KMS-11 (cell line): ENCODE data around the gene ADGRG3.

Experiments used
- H2AFZ ChIP-seq: fragments of 200-600 bp; sonication (generic); 2 replicates; pipeline ENCODE4 v1.6.1; 2016; ENCODE audit warnings: antibody characterized with exemption, mixed run types, low read depth
- H3K27ac ChIP-seq: fragments of 200-600 bp; sonication (generic); 2 replicates; pipeline ENCODE4 v1.6.1; 2016; ENCODE audit warnings: mild to moderate bottlenecking, mixed run types
- H3K27me3 ChIP-seq: fragments of 200-600 bp; sonication (generic); 2 replicates; pipeline ENCODE4 v1.6.1; 2017; ENCODE audit warnings: mild to moderate bottlenecking, low read depth, mixed run types, moderate library complexity; ENCODE audit not compliant: insufficient read depth
- H3K36me3 ChIP-seq: fragments of 200-600 bp; sonication (generic); 2 replicates; pipeline ENCODE4 v1.6.1; 2017; ENCODE audit warnings: mild to moderate bottlenecking, mixed run types; ENCODE audit not compliant: insufficient read depth
- H3K4me1 ChIP-seq: fragments of 200-600 bp; sonication (generic); 2 replicates; pipeline ENCODE4 v1.6.1; 2016; ENCODE audit warnings: mild to moderate bottlenecking, low read depth, mixed run types; ENCODE audit not compliant: poor library complexity, severe bottlenecking
- H3K4me2 ChIP-seq: fragments of 200-600 bp; sonication (generic); 2 replicates; pipeline ENCODE4 v1.7.0; 2016; ENCODE audit warnings: mild to moderate bottlenecking, mixed run types
- H3K4me3 ChIP-seq: fragments of 200-600 bp; sonication (generic); IDR thresholded peaks from 2 replicates; pipeline ENCODE4 v1.6.1; 2017; ENCODE audit warnings: low read depth, low read length, mixed read lengths; ENCODE audit not compliant: insufficient read depth
- H3K79me2 ChIP-seq: fragments of 200-600 bp; sonication (generic); 2 replicates; pipeline ENCODE4 v1.6.1; 2016; ENCODE audit warnings: low read depth, mixed run types; ENCODE audit not compliant: insufficient read depth
- H3K9ac ChIP-seq: fragments of 200-600 bp; sonication (generic); 2 replicates; pipeline ENCODE4 v1.6.1; 2016; ENCODE audit warnings: mild to moderate bottlenecking, mixed run types
- H4K20me1 ChIP-seq: fragments of 200-600 bp; sonication (generic); 2 replicates; pipeline ENCODE4 v1.6.1; 2016; ENCODE audit warnings: mild to moderate bottlenecking, mixed run types; ENCODE audit not compliant: insufficient read depth
- TF ChIP-seq, protein P1 (sequence below): fragments of 200-600 bp; sonication (generic); conservative IDR thresholded peaks from 2 replicates; pipeline ENCODE4 v1.6.1; 2017; ENCODE audit warnings: low read depth, mild to moderate bottlenecking, antibody characterized with exemption, low read length, moderate library complexity, mixed read lengths

The ADGRG3 gene

DNA sequence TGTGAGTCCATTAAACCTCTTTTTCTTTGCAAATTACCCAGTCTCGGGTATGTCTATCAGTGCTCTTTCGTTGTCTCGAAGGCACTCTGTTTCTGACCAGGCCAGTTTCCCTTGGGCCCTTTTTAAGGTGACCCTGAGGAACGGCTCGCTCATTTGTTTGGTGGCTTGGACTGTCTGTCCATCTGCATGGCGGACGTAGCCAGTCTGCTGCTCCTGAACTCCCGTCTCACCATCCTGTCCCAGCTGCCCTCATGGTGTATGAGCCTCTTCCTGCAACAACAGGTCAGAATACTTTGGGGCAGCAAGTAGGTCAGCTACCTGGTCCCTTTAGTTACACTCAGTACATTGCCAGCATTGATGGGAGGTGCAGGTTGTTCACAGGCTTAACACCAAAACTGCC, 45.5 kb downstream of the ADGRG3 start:
- Histone ChIP-seq H4K20me1 (no peaks in the 10 kb centered on the region), H2AFZ (no peak overlapping the region), H3K27me3 (no peaks in the 10 kb centered on the region), H3K36me3 (no peaks in the 10 kb centered on the region), H3K79me2 (no peaks in the 10 kb centered on the region), H3K4me1 (no peaks in the 10 kb centered on the region), H3K27ac (no peak overlapping the region), H3K9ac (no peak overlapping the region), H3K4me2 (no peak overlapping the region), H3K4me3 (no peak overlapping the region)
- TF ChIP-seq, protein P1, sequence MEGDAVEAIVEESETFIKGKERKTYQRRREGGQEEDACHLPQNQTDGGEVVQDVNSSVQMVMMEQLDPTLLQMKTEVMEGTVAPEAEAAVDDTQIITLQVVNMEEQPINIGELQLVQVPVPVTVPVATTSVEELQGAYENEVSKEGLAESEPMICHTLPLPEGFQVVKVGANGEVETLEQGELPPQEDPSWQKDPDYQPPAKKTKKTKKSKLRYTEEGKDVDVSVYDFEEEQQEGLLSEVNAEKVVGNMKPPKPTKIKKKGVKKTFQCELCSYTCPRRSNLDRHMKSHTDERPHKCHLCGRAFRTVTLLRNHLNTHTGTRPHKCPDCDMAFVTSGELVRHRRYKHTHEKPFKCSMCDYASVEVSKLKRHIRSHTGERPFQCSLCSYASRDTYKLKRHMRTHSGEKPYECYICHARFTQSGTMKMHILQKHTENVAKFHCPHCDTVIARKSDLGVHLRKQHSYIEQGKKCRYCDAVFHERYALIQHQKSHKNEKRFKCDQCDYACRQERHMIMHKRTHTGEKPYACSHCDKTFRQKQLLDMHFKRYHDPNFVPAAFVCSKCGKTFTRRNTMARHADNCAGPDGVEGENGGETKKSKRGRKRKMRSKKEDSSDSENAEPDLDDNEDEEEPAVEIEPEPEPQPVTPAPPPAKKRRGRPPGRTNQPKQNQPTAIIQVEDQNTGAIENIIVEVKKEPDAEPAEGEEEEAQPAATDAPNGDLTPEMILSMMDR = no peak

DNA sequence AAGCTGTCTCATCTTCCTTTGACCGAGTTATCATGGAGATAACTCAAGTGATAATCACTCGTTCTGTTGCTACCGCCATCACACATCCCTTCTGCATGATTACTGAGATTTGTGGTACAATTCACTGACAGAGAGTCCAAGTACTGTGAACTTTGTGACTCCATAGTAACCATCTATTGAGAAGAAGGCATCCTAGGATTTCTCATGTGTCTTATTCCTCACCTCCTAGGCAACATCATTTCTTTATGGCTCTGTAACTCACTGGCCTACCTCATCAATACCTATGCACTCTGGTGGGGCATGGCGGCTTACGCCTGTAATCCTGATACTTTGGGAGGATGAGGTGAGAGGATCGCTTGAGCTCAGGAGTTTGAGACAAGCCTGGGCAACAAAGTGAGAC, 45.9 kb downstream of the ADGRG3 start:
- H3K9ac ChIP-seq = no peak overlapping the region
- H3K79me2 ChIP-seq = no peaks in the 10 kb centered on the region
- H3K27me3 ChIP-seq = no peaks in the 10 kb centered on the region
- no peak overlapping the region for H3K4me2 ChIP-seq
- TF ChIP-seq, protein P1 = no peak
- H3K36me3 ChIP-seq = no peaks in the 10 kb centered on the region
- H4K20me1 ChIP-seq = no peaks in the 10 kb centered on the region
- H2AFZ ChIP-seq = no peak overlapping the region
- no peak overlapping the region for H3K4me3 ChIP-seq
- H3K4me1 ChIP-seq = no peaks in the 10 kb centered on the region
- H3K27ac ChIP-seq = no peak overlapping the region

DNA sequence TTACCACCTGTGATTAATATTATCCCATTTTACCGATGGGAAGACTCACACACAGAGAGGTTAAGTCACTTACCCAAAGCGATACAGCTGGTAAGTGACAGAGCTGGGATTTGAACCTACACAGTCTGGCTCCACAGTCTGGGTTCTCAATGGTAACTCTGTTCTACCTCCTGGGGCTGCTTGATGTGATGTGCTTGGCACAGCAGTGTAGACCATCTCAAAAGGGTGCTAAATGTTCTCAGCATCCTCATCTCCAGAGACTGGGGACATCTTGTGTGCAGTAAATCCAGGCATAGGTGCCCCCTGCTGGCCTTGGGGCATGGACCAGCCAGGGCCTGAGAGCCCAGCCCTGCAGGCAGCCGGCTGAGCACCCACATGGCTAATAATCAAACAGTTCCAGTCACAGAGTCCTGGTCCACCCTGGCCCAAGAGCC, 52.1 kb downstream of the ADGRG3 start:
- no peak overlapping the region for H3K9ac ChIP-seq
- no peak overlapping the region for H3K27ac ChIP-seq
- no peaks in the 10 kb centered on the region for H3K27me3 ChIP-seq
- TF ChIP-seq, protein P1 = peak; percentile 65; the same call in 1 of the 2 replicates
- H3K4me2 ChIP-seq = no peak overlapping the region
- no peaks in the 10 kb centered on the region for H3K79me2 ChIP-seq
- no peaks in the 10 kb centered on the region for H3K4me1 ChIP-seq
- no peaks in the 10 kb centered on the region for H3K36me3 ChIP-seq
- H4K20me1 ChIP-seq = no peaks in the 10 kb centered on the region
- H3K4me3 ChIP-seq = no peak overlapping the region
- no peak overlapping the region for H2AFZ ChIP-seq

DNA sequence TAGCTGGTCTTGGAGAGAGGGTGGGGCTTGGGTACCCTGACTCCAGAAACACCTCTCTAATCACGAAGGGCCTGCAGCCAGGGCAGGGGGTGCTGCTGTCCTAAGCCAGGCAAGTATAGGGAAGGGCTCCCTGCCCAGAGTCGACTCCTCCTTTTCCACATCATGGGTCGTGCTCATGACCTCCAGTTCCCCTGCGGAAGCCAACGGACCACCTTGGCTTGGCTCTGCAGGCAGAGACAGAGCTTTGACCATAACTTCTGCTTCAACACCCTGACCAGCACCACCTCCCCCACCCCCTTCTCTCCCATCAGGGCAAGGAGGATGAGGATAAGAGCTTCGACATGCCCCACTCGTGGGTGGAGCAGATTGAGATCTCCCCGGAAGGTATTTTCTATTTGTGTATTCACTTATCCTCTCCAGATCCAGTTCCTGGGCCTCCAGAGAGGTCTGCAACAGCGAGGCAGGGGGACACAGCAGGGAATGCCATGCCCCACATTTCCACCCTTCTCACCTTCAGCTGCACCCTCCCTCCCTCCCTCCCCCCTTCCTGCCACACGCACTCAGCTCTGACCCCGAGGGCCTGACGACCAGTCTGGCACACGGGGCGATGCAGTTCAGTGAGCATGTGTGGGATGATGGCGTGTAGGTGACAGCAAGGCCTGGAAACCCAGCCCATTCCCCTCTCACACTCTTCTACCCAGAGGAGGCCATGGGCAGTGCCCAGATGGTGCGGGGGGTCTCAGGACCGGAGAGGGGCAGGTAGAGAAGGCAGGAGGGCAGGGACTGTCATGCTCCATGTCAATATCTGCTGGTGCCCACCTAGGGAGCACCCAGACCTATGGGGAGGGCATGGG, 53.5 kb downstream of the ADGRG3 start:
- Histone ChIP-seq H3K4me2 (no peak overlapping the region), H2AFZ (no peak overlapping the region), H3K79me2 (no peaks in the 10 kb centered on the region), H3K4me3 (no peak overlapping the region), H3K4me1 (no peaks in the 10 kb centered on the region), H3K27me3 (no peaks in the 10 kb centered on the region), H3K27ac (no peak overlapping the region), H3K9ac (no peak overlapping the region), H3K36me3 (no peaks in the 10 kb centered on the region), H4K20me1 (no peaks in the 10 kb centered on the region)
- TF ChIP-seq, protein P1 = no peak
